Melanocyte of skin (primary cell): ENCODE results near the gene TJP3. TPM values are rescaled to one million over a fixed set of nuclear protein-coding genes. Genes with fewer than 3 reads are reported as not detected.

ENCODE experiments used
- small RNA-seq, 2 donors: library from RNA; depleted of rRNA; stranded (forward); fragments of <200 nt; gene quantifications; one replicate each; pipeline ENCODE3, GENCODE V24; 2012
- total RNA-seq, 2 donors: library from RNA; depleted of rRNA; stranded (reverse); fragments of >200 nt; gene quantifications; 2 replicates each; pipeline ENCODE4 v1.2.3, GENCODE V29; 2012

The TJP3 gene
- not detected for total RNA-seq

DNA sequence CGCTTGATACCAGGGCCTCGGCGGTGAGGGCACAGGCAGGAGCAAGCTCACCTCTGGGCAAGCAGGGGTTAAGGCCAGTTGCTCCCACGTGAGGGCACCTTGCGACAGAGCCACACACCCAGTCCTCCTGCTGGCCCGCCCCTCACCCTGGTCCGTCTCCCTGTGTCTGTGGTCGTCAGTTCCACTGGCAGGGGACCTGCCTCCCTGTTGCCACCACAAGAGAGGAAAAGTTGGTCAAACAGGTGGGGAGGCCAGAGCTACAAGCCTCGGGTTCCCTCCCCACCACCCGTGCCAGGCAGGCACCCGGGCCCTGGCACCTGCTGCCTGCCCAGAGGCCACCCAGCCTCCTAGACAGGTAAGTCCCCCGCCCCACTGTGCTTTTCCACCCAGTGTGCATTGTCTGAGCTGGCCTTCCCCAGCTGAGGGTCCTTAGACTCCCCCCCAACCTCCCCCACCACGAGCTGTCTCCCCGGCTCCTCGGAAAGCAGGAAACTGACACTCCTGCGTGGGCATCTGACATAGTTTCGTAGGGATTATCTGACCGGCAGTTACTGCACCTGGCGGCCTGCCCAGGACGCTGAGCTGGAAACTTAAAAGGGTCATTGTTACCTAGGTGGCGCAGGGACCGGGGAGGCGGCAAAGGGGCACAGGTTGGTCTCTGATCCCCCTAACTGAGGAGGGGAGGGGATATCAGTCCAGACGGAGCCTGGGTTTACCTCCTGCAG, at the start of gene TJP3:
Gene TJP3, plus strand, starts transcription at position 178 of the 725 bp plus-strand sequence. CDS start 20,049 bp downstream, outside the sequence.

GRCh38 chr19:3700242-3701032, 7.7 kb upstream of the TJP3 start, which contains the start of gene PIP5K1C:
Gene PIP5K1C, minus strand, starts transcription at chr19:3700468. Its CDS starts 78 bp downstream, at chr19:3700390.

GRCh38 chr19:3761382-3762129, 53.4 kb downstream of the TJP3 start, which contains the start of gene APBA3:
Gene APBA3, minus strand, starts transcription at chr19:3761692. Its CDS starts 1,428 bp downstream, at chr19:3760264.

GRCh38 chr19:3762501-3763459, 54.6 kb downstream of the TJP3 start, which contains the start of gene MRPL54:
Gene MRPL54, plus strand, starts transcription at chr19:3762682. Its CDS starts 19 bp downstream, at chr19:3762701.

DNA sequence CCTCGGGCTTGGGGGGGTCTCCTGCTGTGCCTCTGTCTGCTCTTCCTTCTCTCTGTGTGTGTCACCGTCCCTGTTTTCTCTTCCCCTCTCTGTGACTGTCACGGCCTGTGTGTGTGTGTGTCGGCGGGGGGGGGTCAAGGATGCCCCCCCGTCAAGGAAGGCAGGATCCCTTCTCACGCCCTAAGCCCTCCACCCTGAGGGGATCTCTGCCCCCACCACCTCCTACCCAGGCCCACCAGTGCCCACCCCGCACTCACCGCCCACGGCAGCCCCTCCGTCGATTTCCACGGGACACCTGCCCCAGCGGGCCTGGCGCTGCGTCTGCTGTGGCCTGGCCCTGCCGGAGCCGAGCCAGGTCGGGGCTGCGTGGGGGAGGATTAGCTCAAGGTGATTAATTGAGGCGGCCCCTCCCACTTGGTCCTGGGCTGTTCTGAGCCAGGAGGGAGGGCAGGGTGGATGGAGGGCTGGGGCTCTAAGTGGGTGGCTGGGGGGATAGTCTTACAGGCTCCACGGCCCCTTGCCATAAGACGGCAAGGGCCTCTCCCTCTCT, 63.8 kb downstream of the TJP3 start, which contains the start of gene RAX2:
Gene RAX2, minus strand, starts transcription at position 323 of the 550 bp plus-strand sequence. CDS start 486 bp downstream, outside the sequence.

GRCh38 chr19:3785938-3786824, 78.0 kb downstream of the TJP3 start, which contains the start of gene MATK:
Gene MATK, minus strand, starts transcription at chr19:3786381. Its CDS starts 1,246 bp downstream, at chr19:3785135.

Small RNA genes lying within 50 kb of the gene (small RNA-seq; reads per million reads assigned to genes)
- gene AC005777.1: 0 reads per million in 2 donors

Other genes starting within 250 kb of the TJP3 start
- 1 to 10 TPM in 1 of 2 donors, not detected in 1; 1.0 TPM for gene SMIM24, start 227.9 kb upstream of the TJP3 start, total RNA-seq
- not detected for gene SMIM44, start 224.9 kb upstream of the TJP3 start, total RNA-seq
- 10 to 100 TPM; 10.7 to 17.0 TPM for gene DOHH, start 207.7 kb upstream of the TJP3 start, total RNA-seq
- 10 to 100 TPM; 28.6 to 34.0 TPM for gene FZR1, start 202.1 kb upstream of the TJP3 start, total RNA-seq
- gene TEKTIP1, start 169.2 kb upstream of the TJP3 start, total RNA-seq: not detected
- 1,000 to 10,000 TPM; 2,768 to 2,971 TPM for gene MFSD12, start 150.8 kb upstream of the TJP3 start, total RNA-seq
- gene HMG20B, start 135.4 kb upstream of the TJP3 start, total RNA-seq: 100 to 1,000 TPM; 663 to 915 TPM
- gene GIPC3, start 122.9 kb upstream of the TJP3 start, total RNA-seq: under 1 TPM; under 0.01 to 0.67 TPM
- 1 to 10 TPM in 1 of 2 donors, not detected in 1; 1.7 TPM for gene TBXA2R, start 101.5 kb upstream of the TJP3 start, total RNA-seq
- 10 to 100 TPM; 11.7 to 25.0 TPM for gene CACTIN, start 81.6 kb upstream of the TJP3 start, total RNA-seq
- gene PIP5K1C, start 7.9 kb upstream of the TJP3 start, total RNA-seq: 10 to 100 TPM; 27.3 to 32.7 TPM
- 10 to 100 TPM; 25.1 to 27.0 TPM for gene APBA3, start 53.3 kb downstream of the TJP3 start, total RNA-seq
- gene MRPL54, start 54.3 kb downstream of the TJP3 start, total RNA-seq: 10 to 100 TPM; 39.6 to 51.6 TPM
- gene RAX2, start 63.8 kb downstream of the TJP3 start, total RNA-seq: not detected
- gene MATK, start 78.0 kb downstream of the TJP3 start, total RNA-seq: under 1 TPM; 0.34 to 1.00 TPM
- under 1 TPM in 1 of 2 donors, not detected in 1; 0.34 TPM for gene ZFR2, start 160.7 kb downstream of the TJP3 start, total RNA-seq
- gene ATCAY, start 172.3 kb downstream of the TJP3 start, total RNA-seq: not detected
- gene NMRK2, start 224.7 kb downstream of the TJP3 start, total RNA-seq: not detected